Thyroid gland (tissue), 4 donors: ENCODE measurements around the gene POLDIP3.
"Not testable (repeated sequence)": the region's sequence is repeated elsewhere in the genome, so short reads cannot be mapped to it uniquely, and the experiment has no call there.

Experiments
- POLR2A ChIP-seq, 2 donors: fragments of 450-650 bp; IDR thresholded peaks; one replicate each; pipeline ENCODE4 v1.6.1; 2017; ENCODE audit warnings: antibody characterized with exemption in 2 of 2, mild to moderate bottlenecking in 2 of 2, moderate library complexity in 1 of 2
- TF ChIP-seq, protein P1 (sequence below), 6 experiments: fragments of 200-600 bp in 3 of 6; fragments of 450-650 bp in 3 of 6; sonication (generic) in 3 of 6; IDR thresholded peaks; one replicate each; pipeline ENCODE4 v1.5.1; 2016 to 2019; ENCODE audit warnings: antibody characterized with exemption in 6 of 6, mild to moderate bottlenecking in 2 of 6, inconsistent platforms in 1 of 6, moderate library complexity in 1 of 6

DNA sequence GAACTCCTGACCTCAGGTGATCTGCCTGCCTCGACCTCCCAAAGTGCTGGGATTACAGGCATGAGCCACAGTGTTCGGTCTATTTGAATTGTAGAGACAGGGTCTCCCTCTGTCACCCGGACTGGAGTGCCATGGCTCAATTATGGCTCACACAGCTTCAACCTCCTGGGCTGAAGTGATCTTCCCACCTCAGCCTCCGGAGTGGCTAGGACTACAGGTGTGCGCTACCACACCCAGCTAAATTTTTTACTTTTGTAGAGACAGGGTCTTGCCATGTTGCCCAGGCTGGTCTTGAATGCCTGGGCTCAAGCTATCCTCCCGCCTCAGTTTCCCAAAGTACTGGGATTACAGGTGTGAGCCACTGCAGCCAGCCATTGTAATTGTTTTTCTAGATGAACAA, 46.7 kb downstream of the POLDIP3 start:
- TF ChIP-seq, protein P1, sequence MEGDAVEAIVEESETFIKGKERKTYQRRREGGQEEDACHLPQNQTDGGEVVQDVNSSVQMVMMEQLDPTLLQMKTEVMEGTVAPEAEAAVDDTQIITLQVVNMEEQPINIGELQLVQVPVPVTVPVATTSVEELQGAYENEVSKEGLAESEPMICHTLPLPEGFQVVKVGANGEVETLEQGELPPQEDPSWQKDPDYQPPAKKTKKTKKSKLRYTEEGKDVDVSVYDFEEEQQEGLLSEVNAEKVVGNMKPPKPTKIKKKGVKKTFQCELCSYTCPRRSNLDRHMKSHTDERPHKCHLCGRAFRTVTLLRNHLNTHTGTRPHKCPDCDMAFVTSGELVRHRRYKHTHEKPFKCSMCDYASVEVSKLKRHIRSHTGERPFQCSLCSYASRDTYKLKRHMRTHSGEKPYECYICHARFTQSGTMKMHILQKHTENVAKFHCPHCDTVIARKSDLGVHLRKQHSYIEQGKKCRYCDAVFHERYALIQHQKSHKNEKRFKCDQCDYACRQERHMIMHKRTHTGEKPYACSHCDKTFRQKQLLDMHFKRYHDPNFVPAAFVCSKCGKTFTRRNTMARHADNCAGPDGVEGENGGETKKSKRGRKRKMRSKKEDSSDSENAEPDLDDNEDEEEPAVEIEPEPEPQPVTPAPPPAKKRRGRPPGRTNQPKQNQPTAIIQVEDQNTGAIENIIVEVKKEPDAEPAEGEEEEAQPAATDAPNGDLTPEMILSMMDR (IDR thresholded peaks at IDR 0.05), result not testable (repeated sequence)
- not testable (repeated sequence) for TF ChIP-seq POLR2A (IDR thresholded peaks at IDR 0.05)
